Fibroblast of skin of back (primary cell): ENCODE measurements around the gene UNC45A.

Experiments used
- DNase-seq: peaks from one replicate; pipeline ENCODE4 v3.0.0-alpha.2; 2013

The UNC45A gene

GRCh38 chr15:90946941-90947576, 12.0 kb downstream of the UNC45A start:
- DNase-seq = no peak

DNA sequence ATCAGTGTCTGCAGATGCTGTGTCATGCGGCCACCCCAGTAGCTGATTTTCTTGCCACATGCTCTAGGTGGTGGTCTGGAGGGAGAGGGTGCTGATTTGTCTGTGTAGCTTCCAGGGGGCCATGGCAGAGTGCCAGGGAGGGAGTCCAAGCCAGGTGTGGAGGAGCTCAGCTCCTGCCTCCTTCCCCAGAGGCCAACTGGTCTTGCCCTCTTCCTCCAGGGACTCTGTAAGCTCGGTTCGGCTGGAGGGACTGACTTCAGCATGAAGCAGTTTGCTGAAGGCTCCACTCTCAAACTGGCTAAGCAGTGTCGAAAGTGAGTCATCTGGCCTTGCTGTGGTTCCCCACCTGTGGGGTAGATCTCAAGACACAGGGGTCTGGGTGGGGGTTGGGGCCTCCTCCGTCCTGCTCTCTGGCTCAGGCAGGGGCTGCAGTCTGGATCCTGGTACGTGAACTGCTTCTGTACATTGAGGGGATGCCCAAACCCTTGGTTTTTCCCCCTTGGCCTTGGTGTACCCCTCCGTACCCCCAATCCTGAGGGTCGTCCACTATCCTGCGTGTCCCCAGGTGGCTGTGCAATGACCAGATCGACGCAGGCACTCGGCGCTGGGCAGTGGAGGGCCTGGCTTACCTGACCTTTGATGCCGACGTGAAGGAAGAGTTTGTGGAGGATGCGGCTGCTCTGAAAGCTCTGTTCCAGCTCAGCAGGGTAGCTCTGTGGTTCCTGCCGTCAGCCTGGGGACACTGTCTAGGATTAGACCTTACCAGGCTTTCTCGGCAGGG, 12.7 kb downstream of the UNC45A start:
- no peak for DNase-seq

- no peak for DNase-seq
Observed at GRCh38 chr15:90948506-90948905, 13.4 kb downstream of the UNC45A start.

DNA sequence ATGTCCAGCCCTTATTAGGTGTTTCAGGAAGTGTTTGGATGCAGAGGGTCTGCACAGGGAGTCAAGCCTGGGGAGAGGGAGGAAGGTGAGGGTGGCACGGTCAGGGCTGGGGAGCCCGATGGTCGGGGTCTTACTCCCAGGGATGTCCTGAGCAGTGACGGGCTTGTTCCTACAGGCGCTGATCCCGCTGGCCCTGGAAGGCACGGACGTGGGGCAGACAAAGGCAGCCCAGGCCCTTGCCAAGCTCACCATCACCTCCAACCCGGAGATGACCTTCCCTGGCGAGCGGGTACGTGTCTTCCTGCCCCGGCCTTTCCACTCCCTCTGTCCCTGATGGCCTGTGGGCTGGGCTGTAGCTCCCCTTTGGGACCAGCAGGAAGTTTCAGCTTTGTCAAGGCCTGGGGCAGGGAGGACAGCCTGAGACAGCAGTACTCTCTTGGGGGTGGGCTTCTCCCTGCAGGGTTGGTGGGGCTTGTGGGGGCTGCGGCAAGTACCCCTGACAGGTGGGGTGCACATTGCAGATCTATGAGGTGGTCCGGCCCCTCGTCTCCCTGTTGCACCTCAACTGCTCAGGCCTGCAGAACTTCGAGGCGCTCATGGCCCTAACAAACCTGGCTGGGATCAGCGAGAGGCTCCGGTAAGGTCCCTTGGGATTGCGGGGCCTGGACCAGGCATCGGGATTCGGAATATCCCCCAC, 15.0 kb downstream of the UNC45A start:
- DNase-seq = no peak

GRCh38 chr15:90950676-90951075, 15.6 kb downstream of the UNC45A start:
- DNase-seq = no peak

DNA sequence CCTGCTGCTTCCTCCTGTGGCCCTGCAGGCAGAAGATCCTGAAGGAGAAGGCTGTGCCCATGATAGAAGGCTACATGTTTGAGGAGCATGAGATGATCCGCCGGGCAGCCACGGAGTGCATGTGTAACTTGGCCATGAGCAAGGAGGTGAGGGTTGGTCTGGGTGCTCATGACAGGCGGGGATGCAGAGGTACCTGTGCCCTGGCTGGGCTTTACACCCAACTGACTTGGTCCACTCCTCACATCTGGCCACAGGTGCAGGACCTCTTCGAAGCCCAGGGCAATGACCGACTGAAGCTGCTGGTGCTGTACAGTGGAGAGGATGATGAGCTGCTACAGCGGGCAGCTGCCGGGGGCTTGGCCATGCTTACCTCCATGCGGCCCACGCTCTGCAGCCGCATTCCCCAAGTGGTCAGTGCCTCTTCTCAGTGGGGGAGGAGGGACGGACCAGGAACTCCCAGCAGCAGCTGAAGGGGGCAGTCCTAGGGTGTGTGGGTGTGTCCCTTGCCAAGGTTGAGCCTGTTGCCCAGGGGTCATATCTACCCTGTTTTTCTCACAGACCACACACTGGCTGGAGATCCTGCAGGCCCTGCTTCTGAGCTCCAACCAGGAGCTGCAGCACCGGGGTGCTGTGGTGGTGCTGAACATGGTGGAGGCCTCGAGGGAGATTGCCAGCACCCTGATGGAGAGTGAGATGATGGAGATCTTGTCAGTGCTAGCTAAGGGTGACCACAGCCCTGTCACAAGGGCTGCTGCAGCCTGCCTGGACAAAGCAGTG, 18.0 kb downstream of the UNC45A start:
- no peak for DNase-seq

- DNase-seq = no peak
Observed at GRCh38 chr15:90953947-90954711, 19.0 kb downstream of the UNC45A start.

GRCh38 chr15:90954712-90955623, 19.9 kb downstream of the UNC45A start, which contains the start of gene RCCD1:
Gene RCCD1, plus strand, starts transcription at chr15:90954884. Its CDS starts 1,851 bp downstream, at chr15:90956735.
- peak; percentile 96 for DNase-seq

GRCh38 chr15:90955624-90956273, 20.7 kb downstream of the UNC45A start:
- no peak for DNase-seq

DNA sequence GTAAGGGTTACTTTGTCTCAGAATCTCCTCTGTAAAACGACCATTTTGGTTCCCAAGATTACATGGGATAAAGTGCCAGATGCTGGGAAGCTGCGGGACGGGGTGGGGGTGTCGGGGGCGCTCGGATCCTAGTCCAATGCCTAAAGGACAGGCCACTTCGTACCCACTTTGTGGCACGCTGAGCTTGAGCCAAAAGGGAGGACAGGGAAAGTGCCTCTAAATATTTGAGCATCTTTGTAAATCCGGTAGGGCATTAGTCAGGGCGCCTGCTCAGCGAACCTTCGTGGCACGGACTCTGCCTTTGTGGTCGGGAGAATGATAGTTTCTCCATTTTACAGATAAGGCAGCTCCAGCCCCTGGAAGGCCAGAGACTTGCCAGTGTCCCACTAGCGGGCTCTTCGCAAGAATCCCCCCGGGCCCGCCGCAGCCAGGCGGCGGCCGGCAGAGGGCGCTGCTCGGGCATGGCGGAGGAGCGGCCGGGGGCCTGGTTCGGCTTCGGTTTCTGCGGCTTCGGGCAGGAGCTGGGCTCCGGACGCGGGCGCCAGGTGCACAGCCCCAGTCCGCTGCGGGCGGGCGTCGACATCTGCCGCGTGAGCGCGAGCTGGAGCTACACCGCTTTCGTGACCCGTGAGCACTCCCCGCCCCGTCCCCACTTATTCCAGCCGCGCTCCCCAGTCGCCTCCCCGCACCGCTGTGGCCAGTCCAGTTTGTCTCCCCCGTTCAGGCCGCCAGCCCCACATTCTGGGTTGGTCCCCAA, 21.4 kb downstream of the UNC45A start:
- peak; percentile 72 for DNase-seq

GRCh38 chr15:90957031-90957790, 22.1 kb downstream of the UNC45A start:
- peak; percentile 47 for DNase-seq

DNA sequence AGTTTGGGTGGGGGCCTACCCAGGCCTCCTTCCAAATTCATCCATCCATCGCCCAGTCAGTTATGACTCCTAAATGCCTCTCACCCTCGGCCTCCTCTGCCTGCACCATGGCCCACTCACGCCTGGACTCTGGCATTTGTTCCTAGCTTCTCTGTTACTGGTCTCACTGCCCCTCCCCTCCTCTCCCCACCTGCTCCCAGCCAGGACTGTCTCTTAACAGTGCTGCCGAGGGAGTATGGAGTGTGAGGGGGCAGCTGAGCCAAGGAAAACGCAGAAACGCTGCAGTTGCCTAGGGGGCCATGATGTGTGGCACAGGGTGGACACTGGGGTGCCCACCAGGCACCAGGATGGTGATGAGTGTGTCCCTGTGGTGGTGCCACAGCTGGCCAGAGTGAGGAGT, 22.7 kb downstream of the UNC45A start:
- no peak for DNase-seq

DNA sequence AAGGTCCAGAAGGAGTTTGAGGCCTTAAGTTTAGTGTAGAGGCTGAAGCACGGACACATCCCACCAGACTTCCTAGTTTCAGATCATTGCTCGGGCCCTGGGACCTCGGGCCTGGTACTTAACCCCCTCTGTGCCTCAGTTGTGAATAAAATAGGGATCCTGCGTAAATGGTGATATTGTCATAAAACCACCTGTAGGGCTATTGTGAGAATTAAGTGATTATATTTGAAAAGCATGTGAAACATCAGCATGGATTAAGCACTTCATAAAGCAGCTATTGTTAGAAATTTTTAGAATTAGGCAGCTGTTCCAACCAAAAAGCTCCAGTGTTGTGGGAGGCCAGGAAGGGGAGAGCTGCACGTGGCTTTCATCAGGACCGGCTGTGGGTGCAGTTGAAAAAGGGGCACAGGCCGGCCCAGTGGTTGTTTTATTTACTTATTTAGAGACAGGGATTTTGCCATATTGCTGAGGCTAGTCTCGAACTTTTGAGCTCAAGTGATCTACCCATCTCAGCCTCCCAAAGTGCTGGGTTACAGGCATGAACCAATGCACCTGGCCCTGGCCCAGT, 24.0 kb downstream of the UNC45A start:
- DNase-seq = no peak

- peak; percentile 48 for DNase-seq
Observed at GRCh38 chr15:90959894-90960293, 24.8 kb downstream of the UNC45A start.

GRCh38 chr15:90960298-90961091, 25.4 kb downstream of the UNC45A start:
- DNase-seq = no peak

DNA sequence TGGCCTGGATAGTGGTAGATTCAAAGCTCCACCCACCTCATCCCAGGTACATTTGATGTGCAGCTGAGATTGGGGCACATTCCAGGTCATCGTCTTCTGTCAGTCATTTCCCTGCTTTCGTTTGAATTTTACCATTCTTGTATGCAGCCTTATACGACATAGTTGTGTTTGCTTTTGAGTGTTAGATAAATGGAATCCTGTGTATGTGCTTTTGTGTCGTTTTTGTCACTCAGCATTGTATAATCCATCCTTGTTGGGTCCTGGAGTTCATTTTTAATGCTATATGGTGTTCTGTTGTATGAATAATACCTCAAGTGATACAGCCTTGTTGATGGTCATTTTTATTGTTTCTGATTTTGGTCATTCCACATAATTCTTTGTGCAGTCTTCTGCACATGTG, 26.9 kb downstream of the UNC45A start:
- no peak for DNase-seq

GRCh38 chr15:90966262-90966661, 31.2 kb downstream of the UNC45A start:
- no peak for DNase-seq
